Mesothelial cell of epicardium (in vitro differentiated cells): ENCODE results near the gene CEP350. TPM values are rescaled to one million over a fixed set of nuclear protein-coding genes. Genes with fewer than 3 reads are reported as not detected.

Experiments used
- DNase-seq, 2 experiments: peaks; one replicate each; pipeline ENCODE4 v3.0.0; 2021; ENCODE audit warnings: low spot score in 2 of 2; ENCODE audit not compliant: unreplicated experiment in 2 of 2
- H3K27ac Mint-ChIP-seq: 2 replicates; pipeline ENCODE4 v1.8.0; 2021; ENCODE audit warnings: mixed read lengths
- H3K27me3 Mint-ChIP-seq: 2 replicates; pipeline ENCODE4 v1.8.0; 2021; ENCODE audit warnings: low read depth, mixed read lengths
- H3K36me3 Mint-ChIP-seq: 2 replicates; pipeline ENCODE4 v1.8.0; 2021; ENCODE audit warnings: mixed read lengths
- H3K4me1 Mint-ChIP-seq: 2 replicates; pipeline ENCODE4 v1.8.0; 2021; ENCODE audit warnings: mixed read lengths
- H3K4me3 Mint-ChIP-seq: 2 replicates; pipeline ENCODE4 v1.8.0; 2021; ENCODE audit warnings: mild to moderate bottlenecking, moderate library complexity, mixed read lengths
- H3K9me3 Mint-ChIP-seq: 2 replicates; pipeline ENCODE4 v1.8.0; 2021; ENCODE audit warnings: mixed read lengths
- total RNA-seq: library from RNA; stranded (reverse); gene quantifications from 3 replicates; pipeline ENCODE4 v1.2.1, GENCODE V29; 2021
- TF ChIP-seq, protein P1 (sequence below): fragments of 200-600 bp; sonication (generic); IDR thresholded peaks from one replicate; pipeline ENCODE4 v1.5.0; 2021; ENCODE audit warnings: antibody characterized with exemption; ENCODE audit not compliant: unreplicated experiment

The CEP350 gene
- total RNA-seq, 1 donor from 2014 or later: 58.0 TPM

DNA sequence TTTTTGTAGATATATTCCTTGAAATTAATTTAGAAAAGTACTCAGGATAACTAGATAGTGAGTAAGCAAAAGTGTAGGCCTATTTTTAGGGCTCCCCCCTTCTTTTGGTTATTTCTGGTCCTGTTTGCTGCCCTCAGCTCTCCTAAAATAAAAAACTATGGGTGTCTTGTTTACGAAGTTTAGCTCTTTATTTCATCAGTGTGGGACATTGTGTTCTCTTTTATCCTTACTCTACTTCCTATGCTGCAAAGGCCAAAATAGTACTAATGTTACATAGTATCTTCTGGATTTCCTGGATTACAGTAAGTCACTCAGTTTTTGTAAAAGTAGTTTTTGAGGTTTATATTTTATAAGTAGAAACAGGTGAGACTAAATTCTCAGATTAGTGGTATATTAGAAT, 15.4 kb downstream of the CEP350 start:
- H3K36me3 Mint-ChIP-seq: peaks cover 13% of the 10 kb centered on the region
- no peak overlapping the region for H3K4me3 Mint-ChIP-seq
- no peak for DNase-seq
- TF ChIP-seq, protein P1, sequence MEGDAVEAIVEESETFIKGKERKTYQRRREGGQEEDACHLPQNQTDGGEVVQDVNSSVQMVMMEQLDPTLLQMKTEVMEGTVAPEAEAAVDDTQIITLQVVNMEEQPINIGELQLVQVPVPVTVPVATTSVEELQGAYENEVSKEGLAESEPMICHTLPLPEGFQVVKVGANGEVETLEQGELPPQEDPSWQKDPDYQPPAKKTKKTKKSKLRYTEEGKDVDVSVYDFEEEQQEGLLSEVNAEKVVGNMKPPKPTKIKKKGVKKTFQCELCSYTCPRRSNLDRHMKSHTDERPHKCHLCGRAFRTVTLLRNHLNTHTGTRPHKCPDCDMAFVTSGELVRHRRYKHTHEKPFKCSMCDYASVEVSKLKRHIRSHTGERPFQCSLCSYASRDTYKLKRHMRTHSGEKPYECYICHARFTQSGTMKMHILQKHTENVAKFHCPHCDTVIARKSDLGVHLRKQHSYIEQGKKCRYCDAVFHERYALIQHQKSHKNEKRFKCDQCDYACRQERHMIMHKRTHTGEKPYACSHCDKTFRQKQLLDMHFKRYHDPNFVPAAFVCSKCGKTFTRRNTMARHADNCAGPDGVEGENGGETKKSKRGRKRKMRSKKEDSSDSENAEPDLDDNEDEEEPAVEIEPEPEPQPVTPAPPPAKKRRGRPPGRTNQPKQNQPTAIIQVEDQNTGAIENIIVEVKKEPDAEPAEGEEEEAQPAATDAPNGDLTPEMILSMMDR: no peak
- H3K4me1 Mint-ChIP-seq: peaks cover 12% of the 10 kb centered on the region
- no peaks in the 10 kb centered on the region for H3K9me3 Mint-ChIP-seq
- no peak overlapping the region for H3K27ac Mint-ChIP-seq
- H3K27me3 Mint-ChIP-seq: no peaks in the 10 kb centered on the region

DNA sequence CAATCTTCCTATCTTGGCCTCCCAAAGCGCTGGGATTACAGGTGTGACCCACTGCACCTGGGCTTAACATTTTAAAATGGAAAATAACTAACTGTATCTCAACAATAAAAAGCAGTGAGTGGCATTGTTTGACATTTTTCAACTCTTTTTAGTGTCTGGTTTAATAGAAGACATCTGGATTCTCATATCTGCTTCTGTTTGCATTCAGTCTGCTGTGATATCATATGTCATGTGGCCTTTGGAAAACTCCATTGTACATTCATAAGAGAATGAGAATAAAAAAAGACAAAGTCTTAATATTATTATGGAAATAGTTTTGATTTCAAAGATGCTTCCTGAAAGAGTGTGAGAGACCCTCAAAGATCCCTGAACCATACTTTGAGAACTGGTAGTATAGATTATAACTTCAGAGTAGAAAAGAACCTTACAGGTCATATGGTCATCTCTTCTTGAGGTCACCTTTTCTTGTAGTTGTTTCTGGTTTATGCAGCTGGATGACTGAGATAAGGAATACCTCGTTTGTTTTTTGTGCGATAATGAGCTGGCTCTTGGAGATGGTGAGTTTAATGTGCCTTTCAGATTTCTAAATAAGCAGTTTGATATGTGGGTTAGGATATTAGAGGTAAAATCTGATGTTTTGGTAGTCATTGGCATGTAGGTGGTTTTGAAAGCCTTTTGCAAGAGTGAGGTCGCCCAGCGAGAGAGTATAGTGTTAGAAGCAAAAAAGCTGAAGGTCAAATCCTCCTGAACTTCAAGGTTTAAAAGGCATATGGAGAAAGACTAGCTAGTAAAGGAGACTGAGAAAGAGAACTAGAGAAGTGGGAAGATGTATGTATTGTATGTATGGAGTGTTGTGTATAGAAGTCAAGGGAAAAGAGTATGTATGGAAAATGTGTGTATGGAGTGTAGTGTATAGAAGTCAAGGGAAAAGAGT, 17.2 kb downstream of the CEP350 start:
- Mint-ChIP-seq H3K27ac (peak overlapping the region; percentile 51), H3K36me3 (peaks cover 10% of the 10 kb centered on the region), H3K4me1 (peaks cover 19% of the 10 kb centered on the region), H3K9me3 (no peaks in the 10 kb centered on the region), H3K4me3 (no peak overlapping the region), H3K27me3 (no peaks in the 10 kb centered on the region)
- TF ChIP-seq, protein P1: no peak
- no peak for DNase-seq

DNA sequence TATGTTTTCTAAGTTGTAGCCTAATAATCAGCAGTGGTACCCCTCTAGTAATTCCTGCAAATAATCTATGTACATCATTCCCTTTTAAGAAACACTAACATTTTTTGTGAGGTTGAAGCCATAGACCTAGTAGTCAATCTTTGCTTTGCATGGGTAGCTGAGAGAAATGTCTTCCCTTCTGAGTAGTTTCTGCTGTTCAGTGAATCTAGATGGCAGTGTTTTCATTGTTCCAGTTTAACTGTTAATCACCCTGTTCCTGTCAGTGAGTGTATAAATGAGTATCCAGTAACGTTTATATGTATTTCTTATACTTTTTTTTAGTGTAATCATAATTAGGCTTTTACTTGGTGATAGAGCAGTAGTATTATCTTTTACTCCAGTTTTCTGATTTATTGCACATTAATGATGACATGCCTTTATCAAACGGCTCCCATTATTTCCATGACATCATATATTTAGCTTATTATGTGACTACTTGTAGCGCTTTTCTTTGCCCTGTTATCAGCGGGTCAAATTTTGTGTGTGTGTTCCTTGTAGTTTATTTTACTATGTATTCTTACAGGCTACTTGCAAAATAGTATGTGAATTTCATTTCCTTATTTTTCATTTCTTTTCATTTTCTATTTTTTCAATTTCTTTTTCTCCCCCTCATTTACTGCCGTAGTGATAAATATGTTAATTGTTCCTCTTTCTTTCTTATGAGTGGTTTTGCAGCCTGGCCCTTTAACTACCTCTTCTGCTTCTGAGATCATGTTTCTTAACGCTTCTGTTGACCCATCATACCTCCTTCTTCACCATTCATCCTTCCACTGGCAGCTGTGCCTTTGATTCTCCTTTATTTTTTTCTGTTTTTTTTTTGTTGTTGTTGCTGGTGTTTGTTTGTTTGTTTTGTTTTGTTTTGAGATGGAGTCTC, 18.8 kb downstream of the CEP350 start:
- TF ChIP-seq, protein P1: no peak
- no peaks in the 10 kb centered on the region for H3K9me3 Mint-ChIP-seq

DNA sequence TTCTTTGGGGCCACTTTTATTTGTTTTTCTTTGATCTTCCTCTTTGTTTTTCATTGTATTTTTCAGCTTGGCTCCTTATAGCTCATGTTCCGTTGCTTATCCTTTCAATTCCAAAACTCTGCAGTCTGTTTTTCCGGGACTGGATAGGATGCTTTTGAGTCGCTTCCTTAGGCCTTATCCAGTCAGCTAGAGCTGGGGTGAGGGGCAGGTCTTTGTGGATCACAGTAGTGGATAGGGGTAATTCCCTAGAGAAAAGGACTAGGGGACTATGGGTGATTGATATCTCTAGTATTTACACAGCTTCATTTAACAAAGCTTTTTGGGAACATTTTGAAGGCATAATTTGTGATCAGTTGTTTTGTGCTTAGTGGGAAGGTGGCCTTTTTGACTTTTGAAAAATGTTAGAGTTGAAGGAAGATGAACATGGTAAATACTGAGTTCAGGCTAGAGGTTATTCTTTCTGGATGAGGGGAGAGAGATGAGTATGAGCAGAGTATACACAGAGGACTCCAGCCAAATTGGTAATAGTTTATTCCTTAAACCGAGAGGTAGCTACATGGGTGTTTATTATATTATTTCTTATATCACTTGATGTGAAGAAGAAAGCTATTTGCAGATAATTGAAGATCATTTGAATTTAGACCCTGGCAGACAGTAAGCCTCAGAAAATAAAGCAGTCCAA, 22.5 kb downstream of the CEP350 start:
- Mint-ChIP-seq H3K36me3 (peaks cover 20% of the 10 kb centered on the region), H3K27ac (peak overlapping the region; percentile 27), H3K4me1 (peaks cover 21% of the 10 kb centered on the region), H3K9me3 (peaks cover 15% of the 10 kb centered on the region), H3K4me3 (no peak overlapping the region), H3K27me3 (no peaks in the 10 kb centered on the region)
- TF ChIP-seq, protein P1: no peak
- DNase-seq: no peak

More for the DNA sequence above, 18.8 kb downstream of the CEP350 start:
- Mint-ChIP-seq H3K27me3 (no peaks in the 10 kb centered on the region), H3K27ac (peak overlapping the region; percentile 71), H3K4me3 (no peak overlapping the region), H3K36me3 (peaks cover 10% of the 10 kb centered on the region), H3K4me1 (peaks cover 24% of the 10 kb centered on the region)
- DNase-seq: no peak

DNA sequence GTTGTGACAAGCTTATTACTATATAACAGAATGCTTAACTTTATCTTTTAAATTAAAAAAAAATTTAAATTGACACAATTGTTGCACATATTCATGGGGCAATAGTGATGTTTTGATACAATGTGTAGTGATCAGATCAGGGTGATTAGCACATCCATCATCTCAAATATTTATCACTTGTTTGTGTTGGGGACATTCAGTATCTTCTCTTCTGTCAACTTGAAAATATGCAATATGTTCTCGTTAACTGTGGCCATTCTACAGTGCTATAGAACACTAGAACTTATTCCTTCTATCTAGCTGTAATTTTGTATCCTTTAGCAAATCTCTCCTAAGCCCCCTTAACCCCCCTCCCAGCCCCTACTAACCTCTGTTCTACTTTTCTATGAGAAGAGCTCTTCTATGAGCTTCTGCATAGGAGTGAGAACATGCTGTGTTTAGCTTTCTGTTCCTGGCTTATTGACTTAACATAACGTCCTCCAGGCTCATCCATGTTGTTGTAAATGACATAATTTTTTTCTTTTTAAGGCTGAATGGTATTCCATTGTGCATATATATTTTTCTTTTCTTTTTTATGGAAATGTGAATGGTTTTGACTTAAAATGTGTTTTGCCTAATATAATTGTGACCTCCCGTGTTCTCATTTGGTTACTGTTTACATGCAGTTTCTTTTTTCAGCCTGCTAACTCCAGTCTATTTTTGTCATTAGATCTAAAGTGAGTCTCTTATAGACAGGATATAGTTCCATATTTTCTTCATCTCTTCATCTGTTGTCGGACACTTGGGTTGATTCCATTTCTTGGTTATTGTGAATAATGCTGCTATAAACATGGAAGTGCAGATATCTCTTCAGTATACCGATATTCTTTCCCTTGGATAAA, 23.8 kb downstream of the CEP350 start:
- no peak overlapping the region for H3K4me3 Mint-ChIP-seq
- TF ChIP-seq, protein P1: no peak
- no peaks in the 10 kb centered on the region for H3K27me3 Mint-ChIP-seq
- no peak overlapping the region for H3K27ac Mint-ChIP-seq
- H3K4me1 Mint-ChIP-seq: peaks cover 16% of the 10 kb centered on the region
- H3K9me3 Mint-ChIP-seq: peaks cover 15% of the 10 kb centered on the region
- peaks cover 16% of the 10 kb centered on the region for H3K36me3 Mint-ChIP-seq
- DNase-seq: no peak
